SK-N-SH (cell line): ENCODE data around the gene ARMC9. TPM values are rescaled to one million over a fixed set of nuclear protein-coding genes. Genes with fewer than 3 reads are reported as not detected.

ENCODE experiments used
- CTCF ChIA-PET: fragments of 300-600, 350-600 bp; formaldehyde crosslinking; extraction: SDS; loops from one replicate; lab custom pipeline; 2021; lab: Yijun Ruan, JAX
- POLR2A ChIA-PET: fragments of 350-600 bp; sonication (Branson Sonifier 250); formaldehyde crosslinking; extraction: SDS; loops from one replicate; lab custom pipeline; 2020; ENCODE audit warnings: antibody characterized with exemption, inconsistent platforms; lab: Yijun Ruan, JAX
- DNase-seq: peaks from one replicate; pipeline ENCODE4 v3.0.0; 2012
- H2AFZ ChIP-seq: fragments of 200-600 bp; sonication (generic); 2 replicates; pipeline ENCODE4 v1.8.1; 2016; ENCODE audit warnings: antibody characterized with exemption, mild to moderate bottlenecking, low read depth
- H3F3A ChIP-seq: fragments of 200-600 bp; sonication (generic); replicated peaks from 2 replicates; pipeline ENCODE3; 2016; ENCODE audit warnings: antibody characterized with exemption, mild to moderate bottlenecking; ENCODE audit not compliant: insufficient read depth
- H3K27ac ChIP-seq, 2 experiments: fragments of 200-500 bp in 1 of 2; fragments of 200-600 bp in 1 of 2; sonication (Bioruptor generic) in 1 of 2; sonication (generic), shearing (Covaris generic) in 1 of 2; 2 replicates each; pipeline versions ENCODE4 v1.5.1 to v1.6.1; 2014 to 2016; ENCODE audit warnings: low read depth in 2 of 2, inconsistent platforms in 1 of 2, low read length in 1 of 2, mild to moderate bottlenecking in 1 of 2, mixed read lengths in 1 of 2
- H3K27me3 ChIP-seq: fragments of 200-600 bp; sonication (generic), shearing (Covaris generic); 2 replicates; pipeline ENCODE4 v1.6.1; 2016; ENCODE audit warnings: mixed run types; ENCODE audit not compliant: insufficient read depth
- H3K36me3 ChIP-seq, 2 experiments: fragments of 200-500 bp in 1 of 2; fragments of 200-600 bp in 1 of 2; sonication (Bioruptor generic) in 1 of 2; sonication (generic) in 1 of 2; replicated peaks in 1 of 2; 2 replicates each; pipeline versions ENCODE3 to v1.5.1; 2014 to 2016; ENCODE audit warnings: low read length in 1 of 2, mild to moderate bottlenecking in 1 of 2; ENCODE audit not compliant: insufficient read depth in 2 of 2, control insufficient read depth in 1 of 2
- H3K4me1 ChIP-seq, 2 experiments: fragments of 200-500 bp in 1 of 2; fragments of 200-600 bp in 1 of 2; sonication (Bioruptor generic) in 1 of 2; sonication (generic), shearing (Covaris generic) in 1 of 2; 2 replicates each; pipeline versions ENCODE4 v1.5.1 to v1.6.1; 2014 to 2016; ENCODE audit warnings: low read depth in 1 of 2, low read length in 1 of 2, mixed run types in 1 of 2; ENCODE audit not compliant: insufficient read depth in 2 of 2, control insufficient read depth in 1 of 2
- H3K4me2 ChIP-seq: fragments of 200-600 bp; sonication (generic), shearing (Covaris generic); 2 replicates; pipeline ENCODE4 v1.6.1; 2017; ENCODE audit warnings: mixed run types
- H3K4me3 ChIP-seq, 2 experiments: fragments of 200-500 bp in 1 of 2; fragments of 200-600 bp in 1 of 2; sonication (Bioruptor generic) in 1 of 2; sonication (generic), shearing (Covaris generic) in 1 of 2; 2 replicates each; pipeline versions ENCODE4 v1.5.1 to v1.8.1; 2014 to 2016; ENCODE audit warnings: low read depth in 2 of 2, inconsistent platforms in 1 of 2, low read length in 1 of 2, mild to moderate bottlenecking in 1 of 2, mixed read lengths in 1 of 2, moderate library complexity in 1 of 2
- H3K79me2 ChIP-seq: fragments of 200-600 bp; sonication (generic); 2 replicates; pipeline ENCODE4 v1.8.1; 2017; ENCODE audit warnings: mild to moderate bottlenecking; ENCODE audit not compliant: insufficient read depth
- H3K9ac ChIP-seq: fragments of 200-600 bp; sonication (generic); 2 replicates; pipeline ENCODE4 v1.6.1; 2017; ENCODE audit warnings: mixed run types
- H3K9me2 ChIP-seq: fragments of 200-600 bp; sonication (generic); 2 replicates; pipeline ENCODE4 v1.6.1; 2017; ENCODE audit warnings: mixed run types
- H3K9me3 ChIP-seq: fragments of 200-600 bp; sonication (generic); 2 replicates; pipeline ENCODE4 v1.6.1; 2017; ENCODE audit warnings: mixed run types, mild to moderate bottlenecking, moderate library complexity
- H4K20me1 ChIP-seq: fragments of 200-600 bp; sonication (generic); 2 replicates; pipeline ENCODE4 v1.6.1; 2017; ENCODE audit warnings: mild to moderate bottlenecking, mixed run types; ENCODE audit not compliant: insufficient read depth
- CHD2 ChIP-seq: fragments of 150-350 bp; IDR thresholded peaks from 2 replicates; pipeline ENCODE4 v1.6.1; 2018; ENCODE audit warnings: low read length; ENCODE audit not compliant: partially characterized antibody
- ELF1 ChIP-seq: IDR thresholded peaks from 2 replicates; pipeline ENCODE4 v1.4.0; 2012
- FOXJ3 ChIP-seq: sonication (generic); formaldehyde crosslinking; IDR thresholded peaks from 2 replicates; pipeline ENCODE4 v1.5.1; 2020; ENCODE audit warnings: mild to moderate bottlenecking, missing genetic modification reagents
- FOXM1 ChIP-seq: IDR thresholded peaks from 2 replicates; pipeline ENCODE4 v1.4.0; 2012; ENCODE audit warnings: low read depth, mild to moderate bottlenecking
- GABPA ChIP-seq: IDR thresholded peaks from 2 replicates; pipeline ENCODE4 v1.4.0; 2012; ENCODE audit warnings: low read depth, mild to moderate bottlenecking
- JUND ChIP-seq: IDR thresholded peaks from 2 replicates; pipeline ENCODE4 v1.4.0; 2012
- POLR2AphosphoS5 ChIP-seq: IDR thresholded peaks from 2 replicates; pipeline ENCODE4 v1.6.1; 2012; ENCODE audit warnings: low read depth, low read length
- RAD21 ChIP-seq: IDR thresholded peaks from 2 replicates; pipeline ENCODE4 v1.6.1; 2012; ENCODE audit warnings: mild to moderate bottlenecking, low read length
- RFX5 ChIP-seq: IDR thresholded peaks from 2 replicates; pipeline ENCODE4 v1.6.1; 2012; ENCODE audit warnings: mild to moderate bottlenecking, improper control_type of control experiment, low read length
- RXRA ChIP-seq: IDR thresholded peaks from 2 replicates; pipeline ENCODE4 v1.4.0; 2012; ENCODE audit warnings: low read depth, mild to moderate bottlenecking, borderline replicate concordance
- SMC3 ChIP-seq: IDR thresholded peaks from 2 replicates; pipeline ENCODE4 v1.6.1; 2012; ENCODE audit warnings: low read depth, low read length, improper control_type of control experiment
- TAF1 ChIP-seq: IDR thresholded peaks from 2 replicates; pipeline ENCODE4 v1.6.1; 2012; ENCODE audit warnings: low read depth, mild to moderate bottlenecking, low read length, moderate library complexity, borderline replicate concordance
- WGBS: methylation state at CpG from one replicate; pipeline ENCODE4 v1.1.6; 2017; ENCODE audit warnings: low lambda C conversion rate; 5-methylcytosine and 5-hydroxymethylcytosine counted together
- polyA plus RNA-seq, 3 experiments: library from polyadenylated mRNA; depleted of rRNA; stranded (reverse); fragments of >200 nt; gene quantifications; 2 replicates each; pipeline ENCODE4 v1.2.3, GENCODE V29; 2012
- TF ChIP-seq, protein P1 (sequence below): fragments of 200-600 bp; sonication (generic); IDR thresholded peaks from 2 replicates; pipeline ENCODE4 v1.6.1; 2017; ENCODE audit warnings: antibody characterized with exemption, mild to moderate bottlenecking, moderate library complexity
- TF ChIP-seq, protein P2 (sequence below): IDR thresholded peaks from 2 replicates; pipeline ENCODE4; 2012
- TF ChIP-seq, protein P3 (sequence below): fragments of 150-350 bp; IDR thresholded peaks from 2 replicates; pipeline ENCODE4 v1.6.1; 2017; ENCODE audit warnings: antibody characterized with exemption, low read length, low read depth, borderline replicate concordance
- TF ChIP-seq, protein P4 (sequence below): IDR thresholded peaks from 2 replicates; pipeline ENCODE4 v1.4.0; 2012; ENCODE audit warnings: low read depth, borderline replicate concordance

Gene ARMC9
- polyA plus RNA-seq, 1 of the 3 experiments (the other 2 are of a cell fraction): 25.3 TPM

DNA sequence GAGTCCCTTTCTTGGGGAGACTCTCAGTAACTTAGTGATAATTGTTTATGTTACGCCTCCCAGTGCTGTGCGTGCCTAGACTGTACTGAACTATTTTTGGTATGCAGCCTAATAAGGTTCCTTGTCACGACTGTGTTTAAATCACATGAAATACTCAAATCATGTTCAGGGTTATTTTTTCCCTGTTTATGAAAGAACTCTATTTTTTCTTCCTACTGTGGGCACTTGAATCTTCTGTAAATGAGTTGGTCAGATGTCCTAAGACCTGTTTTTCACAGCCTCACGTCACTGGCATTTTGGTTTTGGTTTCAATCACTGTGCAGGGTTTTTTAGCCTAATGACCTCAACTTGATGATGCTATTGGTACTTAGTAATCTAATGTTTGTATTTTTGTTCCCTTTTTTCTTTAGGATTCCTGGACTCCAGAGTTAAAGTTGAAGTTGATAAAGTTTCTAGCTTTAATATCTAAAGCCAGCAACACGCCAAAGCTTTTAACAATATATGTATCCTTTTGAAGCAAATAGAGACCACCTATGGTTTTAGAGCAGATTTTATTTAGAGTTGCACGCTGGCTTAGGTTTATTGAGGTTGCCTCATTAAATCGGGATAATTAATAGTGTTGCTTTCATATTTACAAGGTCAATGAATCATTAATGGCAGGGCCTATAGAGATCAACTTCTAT is 24.0 kb downstream of the ARMC9 start (continued):
- TF ChIP-seq CHD2 (no peak), FOXM1 (no peak), FOXJ3 (CRISPR knock-in tag) (no peak), GABPA (no peak), RAD21 (no peak)
- TF ChIP-seq, protein P1, sequence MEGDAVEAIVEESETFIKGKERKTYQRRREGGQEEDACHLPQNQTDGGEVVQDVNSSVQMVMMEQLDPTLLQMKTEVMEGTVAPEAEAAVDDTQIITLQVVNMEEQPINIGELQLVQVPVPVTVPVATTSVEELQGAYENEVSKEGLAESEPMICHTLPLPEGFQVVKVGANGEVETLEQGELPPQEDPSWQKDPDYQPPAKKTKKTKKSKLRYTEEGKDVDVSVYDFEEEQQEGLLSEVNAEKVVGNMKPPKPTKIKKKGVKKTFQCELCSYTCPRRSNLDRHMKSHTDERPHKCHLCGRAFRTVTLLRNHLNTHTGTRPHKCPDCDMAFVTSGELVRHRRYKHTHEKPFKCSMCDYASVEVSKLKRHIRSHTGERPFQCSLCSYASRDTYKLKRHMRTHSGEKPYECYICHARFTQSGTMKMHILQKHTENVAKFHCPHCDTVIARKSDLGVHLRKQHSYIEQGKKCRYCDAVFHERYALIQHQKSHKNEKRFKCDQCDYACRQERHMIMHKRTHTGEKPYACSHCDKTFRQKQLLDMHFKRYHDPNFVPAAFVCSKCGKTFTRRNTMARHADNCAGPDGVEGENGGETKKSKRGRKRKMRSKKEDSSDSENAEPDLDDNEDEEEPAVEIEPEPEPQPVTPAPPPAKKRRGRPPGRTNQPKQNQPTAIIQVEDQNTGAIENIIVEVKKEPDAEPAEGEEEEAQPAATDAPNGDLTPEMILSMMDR: no peak

DNA sequence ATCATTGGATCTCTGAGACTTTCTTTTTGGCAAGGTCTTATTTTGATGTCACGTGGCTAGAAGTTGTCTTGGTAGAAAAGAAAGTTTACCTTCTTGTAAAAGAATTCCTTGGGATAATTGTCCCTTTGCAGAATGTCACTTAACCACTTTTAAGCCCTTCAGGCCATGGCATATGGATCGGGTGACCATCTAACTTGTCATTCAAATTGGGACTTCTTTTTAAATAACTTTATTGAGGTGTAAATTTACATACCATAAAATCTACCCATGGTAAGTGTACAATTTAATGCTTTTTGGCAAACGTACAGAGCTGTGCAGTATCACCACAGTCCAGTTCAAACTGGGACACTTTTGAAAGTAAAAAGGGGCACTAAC is 24.6 kb downstream of the ARMC9 start:
- Histone ChIP-seq H3F3A (no peaks in the 10 kb centered on the region), H3K9me2 (no peaks in the 10 kb centered on the region), H3K36me3 (peaks cover 49 to 55% of the 10 kb centered on the region in 2 experiments), H3K4me1 (peaks cover 0 to 5% of the 10 kb centered on the region in 2 experiments; a peak in 1 of 4 replicates), H3K9ac (no peak overlapping the region), H3K79me2 (no peaks in the 10 kb centered on the region), H3K4me3 (no peak overlapping the region), H4K20me1 (no peaks in the 10 kb centered on the region), H3K4me2 (no peak overlapping the region), H3K9me3 (no peaks in the 10 kb centered on the region), H3K27me3 (no peaks in the 10 kb centered on the region), H3K27ac (no peak overlapping the region), H2AFZ (no peak overlapping the region)
- ChIA-PET POLR2A (no interaction called here), CTCF (interaction anchor here (0.7 to 9.0 kb wide), 3 partner anchors 189 to 230 kb away, joined by 4 to 115 read pairs (median 28); no protein-coding TSS in a partner anchor)
- WGBS: 78% methylated on average over 3 of the region's 3 CpGs
- no peak for DNase-seq
- no peak for TF ChIP-seq POLR2AphosphoS5
- no peak for TF ChIP-seq CHD2
- TF ChIP-seq JUND: no peak
- TF ChIP-seq ELF1: no peak
- TF ChIP-seq TAF1: no peak
- TF ChIP-seq RXRA: no peak
- TF ChIP-seq RFX5: no peak
- TF ChIP-seq, protein P2, sequence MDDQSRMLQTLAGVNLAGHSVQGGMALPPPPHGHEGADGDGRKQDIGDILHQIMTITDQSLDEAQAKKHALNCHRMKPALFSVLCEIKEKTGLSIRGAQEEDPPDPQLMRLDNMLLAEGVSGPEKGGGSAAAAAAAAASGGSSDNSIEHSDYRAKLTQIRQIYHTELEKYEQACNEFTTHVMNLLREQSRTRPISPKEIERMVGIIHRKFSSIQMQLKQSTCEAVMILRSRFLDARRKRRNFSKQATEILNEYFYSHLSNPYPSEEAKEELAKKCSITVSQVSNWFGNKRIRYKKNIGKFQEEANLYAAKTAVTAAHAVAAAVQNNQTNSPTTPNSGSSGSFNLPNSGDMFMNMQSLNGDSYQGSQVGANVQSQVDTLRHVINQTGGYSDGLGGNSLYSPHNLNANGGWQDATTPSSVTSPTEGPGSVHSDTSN: no peak
- no peak for TF ChIP-seq SMC3
- TF ChIP-seq, protein P3, sequence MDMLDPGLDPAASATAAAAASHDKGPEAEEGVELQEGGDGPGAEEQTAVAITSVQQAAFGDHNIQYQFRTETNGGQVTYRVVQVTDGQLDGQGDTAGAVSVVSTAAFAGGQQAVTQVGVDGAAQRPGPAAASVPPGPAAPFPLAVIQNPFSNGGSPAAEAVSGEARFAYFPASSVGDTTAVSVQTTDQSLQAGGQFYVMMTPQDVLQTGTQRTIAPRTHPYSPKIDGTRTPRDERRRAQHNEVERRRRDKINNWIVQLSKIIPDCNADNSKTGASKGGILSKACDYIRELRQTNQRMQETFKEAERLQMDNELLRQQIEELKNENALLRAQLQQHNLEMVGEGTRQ: no peak
- TF ChIP-seq, protein P1: no peak
- TF ChIP-seq, protein P4, sequence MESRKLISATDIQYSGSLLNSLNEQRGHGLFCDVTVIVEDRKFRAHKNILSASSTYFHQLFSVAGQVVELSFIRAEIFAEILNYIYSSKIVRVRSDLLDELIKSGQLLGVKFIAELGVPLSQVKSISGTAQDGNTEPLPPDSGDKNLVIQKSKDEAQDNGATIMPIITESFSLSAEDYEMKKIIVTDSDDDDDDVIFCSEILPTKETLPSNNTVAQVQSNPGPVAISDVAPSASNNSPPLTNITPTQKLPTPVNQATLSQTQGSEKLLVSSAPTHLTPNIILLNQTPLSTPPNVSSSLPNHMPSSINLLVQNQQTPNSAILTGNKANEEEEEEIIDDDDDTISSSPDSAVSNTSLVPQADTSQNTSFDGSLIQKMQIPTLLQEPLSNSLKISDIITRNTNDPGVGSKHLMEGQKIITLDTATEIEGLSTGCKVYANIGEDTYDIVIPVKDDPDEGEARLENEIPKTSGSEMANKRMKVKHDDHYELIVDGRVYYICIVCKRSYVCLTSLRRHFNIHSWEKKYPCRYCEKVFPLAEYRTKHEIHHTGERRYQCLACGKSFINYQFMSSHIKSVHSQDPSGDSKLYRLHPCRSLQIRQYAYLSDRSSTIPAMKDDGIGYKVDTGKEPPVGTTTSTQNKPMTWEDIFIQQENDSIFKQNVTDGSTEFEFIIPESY: no peak
